Measurements from ENCODE around the gene METTL22. TPM values are rescaled to one million over a fixed set of nuclear protein-coding genes. Genes with fewer than 3 reads are reported as not detected.

Gene METTL22
- total RNA-seq, 1 donor from 2014 or later: 33.4 TPM

- peak; percentile 43 for DNase-seq
Measured at GRCh38 chr16:8696880-8697279, 75.4 kb downstream of the METTL22 start.

DNA sequence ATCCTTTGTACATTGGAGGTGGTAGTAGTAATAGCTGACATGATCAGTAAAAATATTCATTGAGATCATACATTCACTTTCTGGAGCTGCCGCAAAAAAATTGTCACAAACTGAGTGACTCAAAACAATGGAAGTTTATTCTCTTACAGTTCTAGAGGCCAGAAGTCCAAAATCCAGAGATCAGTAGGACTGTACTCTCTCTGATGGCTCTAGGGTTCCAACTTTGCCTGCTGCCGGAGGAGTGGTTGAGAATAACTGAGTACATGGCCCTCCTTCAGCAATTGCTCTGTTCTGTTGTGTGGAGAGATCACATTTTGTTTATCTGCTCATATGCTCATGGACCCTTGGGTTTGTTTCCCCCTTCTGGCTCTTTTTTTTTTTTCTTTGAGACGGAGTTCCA, 76.5 kb downstream of the METTL22 start:
- no peak for DNase-seq

Small RNA genes within 50 kb of the gene (small RNA-seq; reads per million reads assigned to genes)
- not detected for gene RN7SL743P (ENCODE audit: low replicate concordance)

Other genes with a start within 250 kb of the METTL22 start
- gene TMEM114, start 31.2 kb upstream of the METTL22 start, total RNA-seq: not detected
- 18.9 TPM for gene ABAT, start 52.9 kb downstream of the METTL22 start, total RNA-seq
- gene TMEM186, start 175.9 kb downstream of the METTL22 start, total RNA-seq: 5.9 TPM
- 27.9 TPM for gene PMM2, start 176.1 kb downstream of the METTL22 start, total RNA-seq
- 78.0 TPM for gene CARHSP1, start 247.3 kb downstream of the METTL22 start, total RNA-seq